Stimulated activated naive CD8-positive, alpha-beta T cell treated with anti-CD3 and anti-CD28 coated beads, Interleukin-15, Interleukin-2, amounts not matched to agents 100 ng/mL and 50 ng/mL, for 24 hours (primary cell): ENCODE results near the gene CFL2.
"Not testable (repeated sequence)": the region's sequence is repeated elsewhere in the genome, so short reads cannot be mapped to it uniquely, and the experiment has no call there.

Source experiments
- H3K27ac Mint-ChIP-seq: one replicate; pipeline ENCODE4 v1.8.0; 2021; ENCODE audit warnings: mild to moderate bottlenecking, mixed read lengths
- H3K27me3 Mint-ChIP-seq: one replicate; pipeline ENCODE4 v1.8.0; 2021; ENCODE audit warnings: mixed read lengths
- H3K36me3 Mint-ChIP-seq: one replicate; pipeline ENCODE4 v1.8.0; 2021; ENCODE audit warnings: low read depth, mixed read lengths
- H3K4me1 Mint-ChIP-seq: one replicate; pipeline ENCODE4 v1.8.0; 2021; ENCODE audit warnings: low read depth, mixed read lengths
- H3K4me3 Mint-ChIP-seq: one replicate; pipeline ENCODE4 v1.8.0; 2021; ENCODE audit warnings: mild to moderate bottlenecking, mixed read lengths
- H3K9me3 Mint-ChIP-seq: one replicate; pipeline ENCODE4 v1.8.0; 2021; ENCODE audit warnings: mixed read lengths

CFL2 gene

DNA sequence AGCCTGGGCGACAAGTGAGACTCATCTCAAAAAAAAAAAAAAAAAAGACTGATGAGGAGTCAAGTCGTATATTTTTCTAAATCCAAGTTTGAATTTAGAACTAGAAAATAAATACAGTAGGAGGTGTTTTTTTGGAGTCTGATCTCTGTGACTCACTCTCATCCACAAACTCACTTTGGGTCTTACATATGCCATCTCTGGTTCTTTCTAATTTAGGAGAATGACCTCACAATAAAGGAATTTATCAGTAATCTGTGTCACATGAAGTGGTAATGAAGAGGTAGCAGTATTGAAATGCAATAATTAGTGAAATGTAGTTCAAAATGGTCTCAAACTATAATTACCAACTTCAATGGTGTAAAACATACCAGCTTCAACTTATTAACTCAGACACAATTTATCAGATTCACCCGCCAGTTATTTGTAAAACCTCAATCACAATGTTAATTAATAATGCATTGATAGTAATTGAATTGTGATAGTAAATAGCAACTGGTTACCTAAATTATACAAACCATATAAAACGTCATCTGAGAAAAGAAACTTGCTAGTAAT, 4.4 kb upstream of the CFL2 start:
- H3K27ac Mint-ChIP-seq, result no peak overlapping the region
- H3K27me3 Mint-ChIP-seq, result no peaks in the 10 kb centered on the region
- no peaks in the 10 kb centered on the region for H3K36me3 Mint-ChIP-seq
- peaks cover 8% of the 10 kb centered on the region for H3K4me1 Mint-ChIP-seq
- no peaks in the 10 kb centered on the region for H3K9me3 Mint-ChIP-seq
- H3K4me3 Mint-ChIP-seq, result no peak overlapping the region

DNA sequence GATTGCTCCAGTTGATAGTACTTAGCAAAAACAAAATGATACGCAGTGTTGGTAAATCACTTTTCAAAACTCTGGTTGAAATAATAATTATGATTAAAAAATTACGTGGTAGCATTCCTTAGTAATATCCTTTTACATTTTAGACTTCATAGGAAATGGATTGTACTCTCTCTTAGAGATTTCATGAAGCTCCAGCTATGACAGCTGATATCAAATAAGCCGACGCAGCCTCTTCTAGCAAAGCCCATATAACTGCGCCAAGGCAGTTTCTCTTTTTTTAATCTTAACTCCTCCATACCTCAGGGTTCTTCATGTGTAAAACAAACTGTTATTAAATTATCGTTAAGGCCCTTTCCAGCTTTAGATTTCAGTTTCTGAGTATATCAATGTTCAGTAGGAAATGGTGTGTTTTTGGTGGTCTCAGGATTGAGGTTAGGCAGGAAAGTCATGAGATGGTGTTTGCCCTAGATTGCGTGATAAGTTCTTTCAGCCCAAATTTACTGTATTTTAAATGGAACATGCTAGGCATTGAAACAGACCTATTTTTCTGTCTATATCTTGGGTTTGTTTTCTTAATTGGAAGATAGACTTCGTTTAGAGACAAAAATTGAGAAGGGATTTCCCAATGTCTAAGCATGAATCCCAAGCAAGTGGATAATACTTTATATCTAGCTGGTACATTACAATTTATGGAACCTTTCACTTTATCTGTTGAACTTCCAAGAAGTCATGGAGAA, 902 bp upstream of the CFL2 start:
- peaks cover 6% of the 10 kb centered on the region for H3K36me3 Mint-ChIP-seq

DNA sequence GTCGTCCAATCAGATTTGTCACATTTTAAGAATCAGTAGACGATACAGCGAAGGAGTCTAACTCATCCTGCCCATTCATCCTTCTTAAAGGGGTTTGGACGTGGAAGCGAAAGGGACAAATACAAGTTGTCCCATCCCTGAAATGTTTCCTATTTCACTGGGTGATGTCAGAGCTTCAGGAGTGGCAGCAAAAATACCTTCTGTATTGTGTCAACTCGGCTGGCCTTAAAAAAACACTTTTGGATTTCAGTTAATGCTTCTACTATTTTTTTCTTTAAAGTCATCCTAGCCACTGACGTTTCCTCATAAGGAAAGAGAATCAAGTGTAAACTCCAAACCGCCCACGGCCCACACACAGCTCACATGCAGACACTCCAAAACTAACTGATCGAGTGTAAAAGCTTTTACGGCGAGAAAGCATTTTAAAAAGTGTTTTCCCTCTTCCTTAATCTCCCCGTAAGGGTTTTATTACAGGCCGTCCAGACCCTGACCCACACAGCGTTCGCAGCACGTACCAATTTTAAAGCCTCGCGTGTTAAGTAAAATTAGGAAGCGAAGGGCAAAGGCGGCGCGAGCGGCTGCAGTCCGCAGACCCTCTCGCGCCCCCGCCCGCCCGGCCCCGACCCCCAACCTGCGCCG, 593 bp downstream of the CFL2 start:
- H3K4me1 Mint-ChIP-seq, result peaks cover 24% of the 10 kb centered on the region
- H3K27me3 Mint-ChIP-seq, result no peaks in the 10 kb centered on the region
- peaks cover 6% of the 10 kb centered on the region for H3K36me3 Mint-ChIP-seq
- H3K27ac Mint-ChIP-seq, result peak overlapping the region; percentile 94
- no peaks in the 10 kb centered on the region for H3K9me3 Mint-ChIP-seq
- H3K4me3 Mint-ChIP-seq, result peak overlapping the region; percentile 94

More for the DNA sequence above, 902 bp upstream of the CFL2 start:
- H3K27me3 Mint-ChIP-seq, result no peaks in the 10 kb centered on the region
- H3K27ac Mint-ChIP-seq, result peak overlapping the region; percentile 45
- H3K4me1 Mint-ChIP-seq, result peaks cover 24% of the 10 kb centered on the region
- no peaks in the 10 kb centered on the region for H3K9me3 Mint-ChIP-seq
- H3K4me3 Mint-ChIP-seq, result peak overlapping the region; percentile 72

DNA sequence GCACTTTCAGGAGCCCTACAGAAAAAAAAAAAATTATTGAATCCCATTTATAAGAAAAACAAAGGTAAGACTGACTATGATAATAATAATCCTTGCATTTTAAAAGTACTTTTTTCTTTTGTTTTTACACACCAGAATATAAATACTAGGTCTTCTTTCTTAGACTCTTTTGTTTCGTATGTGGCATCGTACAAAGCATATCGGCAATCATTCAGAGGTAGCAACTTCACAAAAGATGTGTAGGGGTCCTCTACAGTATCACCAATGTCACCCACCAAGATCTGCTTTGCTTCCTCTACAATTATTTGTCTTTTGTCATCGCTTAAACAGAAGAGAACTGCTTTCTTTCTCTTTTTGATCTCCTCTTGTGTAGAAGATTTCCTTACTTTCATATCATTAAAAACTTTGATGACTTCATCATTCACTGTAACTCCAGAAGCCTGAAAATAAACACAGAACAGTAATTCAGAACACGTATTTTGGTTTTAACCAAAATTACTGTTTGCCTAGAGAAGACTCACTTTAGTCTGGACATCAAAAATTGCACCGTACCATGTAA, 1.2 kb downstream of the CFL2 start:
- peaks cover 6% of the 10 kb centered on the region for H3K36me3 Mint-ChIP-seq
- peaks cover 24% of the 10 kb centered on the region for H3K4me1 Mint-ChIP-seq
- peak overlapping the region; percentile 94 for H3K4me3 Mint-ChIP-seq
- peak overlapping the region; percentile 94 for H3K27ac Mint-ChIP-seq
- H3K9me3 Mint-ChIP-seq, result no peaks in the 10 kb centered on the region
- no peaks in the 10 kb centered on the region for H3K27me3 Mint-ChIP-seq

DNA sequence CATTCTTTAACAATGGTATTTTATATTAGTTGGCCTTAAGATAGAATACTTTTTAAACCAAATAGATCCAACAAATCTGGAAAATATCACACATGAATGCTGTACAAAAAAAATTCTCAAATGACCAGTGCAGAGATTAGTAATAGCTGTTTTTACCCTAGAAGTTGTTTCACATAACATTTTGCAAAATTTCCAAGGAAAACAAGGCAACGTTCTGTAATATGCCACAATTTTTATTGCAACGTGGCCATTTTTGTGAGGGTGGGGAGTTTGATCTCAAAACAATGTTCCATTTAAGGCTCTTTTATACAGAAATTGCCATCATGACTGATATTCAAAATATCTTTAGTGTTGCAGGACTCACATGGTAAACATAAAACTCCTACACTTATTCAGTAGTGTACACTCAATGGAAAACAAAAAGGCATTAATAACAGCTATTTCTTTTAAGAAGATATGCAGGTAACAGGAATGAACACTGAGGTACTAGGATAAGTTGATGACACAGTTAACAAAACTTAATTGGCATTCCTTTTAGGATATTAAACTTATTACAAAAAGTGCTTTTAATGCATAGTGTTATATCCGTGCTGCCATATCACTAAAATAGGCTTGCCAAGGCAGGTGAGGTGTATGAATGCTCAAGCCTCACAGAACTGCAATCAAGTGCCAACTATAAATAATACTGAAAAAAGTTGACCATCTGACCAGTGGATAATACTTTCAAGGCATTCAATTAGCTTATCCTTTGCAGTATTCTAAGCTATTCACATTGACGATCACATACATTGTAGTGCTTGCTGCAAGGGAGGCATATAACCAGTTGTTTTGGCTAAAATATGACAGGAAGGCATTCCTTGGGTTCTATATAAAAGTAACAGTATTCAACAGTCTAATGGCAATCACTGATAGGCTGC, 2.3 kb downstream of the CFL2 start:
- Mint-ChIP-seq H3K4me1 (peaks cover 24% of the 10 kb centered on the region), H3K27ac (no peak overlapping the region), H3K4me3 (peak overlapping the region; percentile 7), H3K9me3 (no peaks in the 10 kb centered on the region), H3K27me3 (no peaks in the 10 kb centered on the region), H3K36me3 (peaks cover 6% of the 10 kb centered on the region)

DNA sequence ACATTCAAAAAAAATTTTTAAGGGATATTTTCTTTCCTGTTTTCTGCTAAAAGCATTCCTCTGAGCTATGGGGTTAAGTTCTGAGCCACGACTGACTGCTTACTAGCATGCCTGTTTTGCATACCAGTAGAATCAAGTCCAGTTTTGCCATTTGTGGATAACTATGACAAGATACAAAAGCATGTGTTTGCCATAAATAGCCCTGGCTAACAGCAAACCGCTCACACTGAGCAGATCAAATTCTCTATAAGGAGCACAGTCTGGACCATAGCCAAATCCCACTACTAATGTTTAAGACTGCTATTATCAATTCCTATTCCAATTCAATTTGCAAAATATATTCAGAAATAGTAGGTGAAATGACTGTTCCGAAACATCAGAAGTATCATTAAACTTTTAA, 3.2 kb downstream of the CFL2 start:
- Mint-ChIP-seq H3K4me3 (no peak overlapping the region), H3K4me1 (peaks cover 24% of the 10 kb centered on the region), H3K36me3 (peaks cover 6% of the 10 kb centered on the region), H3K27me3 (no peaks in the 10 kb centered on the region), H3K27ac (no peak overlapping the region), H3K9me3 (no peaks in the 10 kb centered on the region)

DNA sequence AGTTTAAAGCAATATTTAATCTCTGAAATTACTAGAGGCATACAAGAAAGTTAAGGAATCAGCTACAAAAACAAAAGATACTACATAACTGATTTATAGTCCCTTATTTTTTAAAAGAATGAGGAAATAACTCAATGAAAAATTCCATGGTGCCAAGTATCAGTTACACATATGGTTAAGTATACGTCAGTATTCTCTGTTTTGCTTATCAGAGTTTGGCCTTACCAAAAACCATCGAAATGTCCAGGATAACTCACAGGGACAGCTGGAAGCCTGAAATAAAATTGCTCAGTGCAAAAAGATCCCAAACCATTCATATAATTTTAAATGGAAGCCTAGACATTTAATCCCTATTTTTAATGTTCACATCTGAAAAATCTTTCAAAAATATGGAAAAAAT, 3.6 kb downstream of the CFL2 start:
- no peak overlapping the region for H3K4me3 Mint-ChIP-seq
- no peaks in the 10 kb centered on the region for H3K9me3 Mint-ChIP-seq
- H3K4me1 Mint-ChIP-seq, result peaks cover 24% of the 10 kb centered on the region
- H3K27ac Mint-ChIP-seq, result no peak overlapping the region
- H3K27me3 Mint-ChIP-seq, result no peaks in the 10 kb centered on the region
- peaks cover 6% of the 10 kb centered on the region for H3K36me3 Mint-ChIP-seq

DNA sequence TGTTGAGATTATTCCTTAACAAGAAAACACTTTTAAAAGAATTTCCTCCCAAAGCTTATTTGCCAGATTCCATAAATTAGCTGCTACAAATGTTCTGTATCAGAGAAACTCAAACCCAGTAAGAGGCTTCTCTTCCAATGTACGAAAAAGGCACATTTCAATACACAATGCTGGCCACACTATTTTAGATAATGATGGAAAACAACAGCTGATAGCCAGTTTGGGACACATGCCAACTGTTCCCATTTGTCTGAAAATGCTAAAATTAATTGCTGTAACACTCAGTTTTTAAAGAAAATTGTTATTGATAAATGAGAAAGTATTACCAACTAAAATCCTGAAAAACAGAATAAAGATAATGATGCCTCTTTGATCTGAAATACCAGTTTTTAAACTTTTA, 4.4 kb downstream of the CFL2 start:
- Mint-ChIP-seq H3K36me3 (peaks cover 6% of the 10 kb centered on the region), H3K4me1 (peaks cover 19% of the 10 kb centered on the region), H3K27me3 (no peaks in the 10 kb centered on the region), H3K9me3 (no peaks in the 10 kb centered on the region), H3K27ac (no peak overlapping the region), H3K4me3 (no peak overlapping the region)

DNA sequence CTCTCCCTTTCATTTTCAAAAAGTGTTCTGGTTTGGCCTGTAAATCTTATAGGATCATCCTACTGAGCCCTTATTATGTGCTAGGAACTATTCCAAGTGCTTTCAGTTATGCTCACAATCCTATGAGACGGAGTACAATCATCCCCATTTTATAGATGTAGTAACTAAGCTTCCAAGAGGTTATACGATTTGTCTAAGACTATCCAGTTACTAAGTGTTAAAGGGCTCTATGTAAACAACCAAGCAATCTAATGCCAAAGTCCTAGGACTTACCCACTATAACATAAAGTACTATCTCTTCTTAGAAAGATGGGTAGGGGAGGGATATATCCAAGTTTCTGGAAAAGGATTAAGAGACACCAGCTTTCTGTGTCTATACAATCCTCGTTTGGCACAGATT, 6.7 kb downstream of the CFL2 start:
- peaks cover 7% of the 10 kb centered on the region for H3K4me1 Mint-ChIP-seq
- H3K27me3 Mint-ChIP-seq, result no peaks in the 10 kb centered on the region
- no peaks in the 10 kb centered on the region for H3K36me3 Mint-ChIP-seq
- H3K9me3 Mint-ChIP-seq, result no peaks in the 10 kb centered on the region
- no peak overlapping the region for H3K4me3 Mint-ChIP-seq
- H3K27ac Mint-ChIP-seq, result no peak overlapping the region

DNA sequence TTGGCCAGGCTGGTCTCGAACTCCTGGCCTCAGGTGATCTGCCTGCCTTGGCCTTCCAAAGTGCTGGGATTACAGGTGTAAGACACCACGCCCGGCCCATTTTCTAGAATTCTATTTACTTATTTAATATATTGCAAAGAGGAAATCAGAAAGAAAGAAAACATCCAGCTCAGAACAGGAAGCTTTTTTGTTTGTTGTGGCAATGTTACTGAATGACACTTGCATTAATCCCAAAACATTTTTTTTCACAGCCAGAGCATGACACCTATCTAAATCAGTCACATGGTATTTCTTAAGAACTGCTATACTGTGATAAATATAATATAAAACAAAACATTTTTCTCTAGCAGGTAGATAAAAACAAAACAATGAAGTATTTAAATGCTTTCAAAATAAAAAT, 12.6 kb downstream of the CFL2 start:
- Mint-ChIP-seq H3K4me3 (no peak overlapping the region), H3K9me3 (no peaks in the 10 kb centered on the region), H3K36me3 (no peaks in the 10 kb centered on the region), H3K27me3 (no peaks in the 10 kb centered on the region), H3K27ac (no peak overlapping the region), H3K4me1 (no peaks in the 10 kb centered on the region)

DNA sequence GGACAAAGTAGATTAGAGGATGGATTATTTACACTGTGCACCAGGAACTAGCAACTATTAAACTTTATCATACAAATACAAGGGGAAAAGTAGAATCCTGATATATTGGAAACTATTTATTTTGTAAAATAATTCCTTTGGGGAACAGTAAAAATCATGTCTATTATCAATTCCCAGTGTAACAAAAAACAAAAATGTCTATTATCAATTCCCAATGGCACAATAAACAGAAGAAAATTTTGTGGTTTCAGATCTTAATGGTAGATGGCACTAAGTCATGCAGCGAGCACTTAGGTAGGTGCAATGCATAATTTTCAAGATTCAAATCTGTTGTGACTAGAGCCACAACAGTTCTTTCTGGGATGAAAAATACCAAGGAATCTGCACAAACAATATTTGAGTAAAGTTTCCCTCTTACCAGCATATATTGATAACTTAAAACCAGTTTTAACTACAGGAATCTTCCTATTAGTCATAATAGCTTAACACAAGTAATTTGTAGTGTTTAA, 13.7 kb downstream of the CFL2 start:
- Mint-ChIP-seq H3K4me1 (no peaks in the 10 kb centered on the region), H3K27me3 (no peaks in the 10 kb centered on the region), H3K9me3 (no peaks in the 10 kb centered on the region), H3K4me3 (no peak overlapping the region), H3K27ac (no peak overlapping the region), H3K36me3 (no peaks in the 10 kb centered on the region)

DNA sequence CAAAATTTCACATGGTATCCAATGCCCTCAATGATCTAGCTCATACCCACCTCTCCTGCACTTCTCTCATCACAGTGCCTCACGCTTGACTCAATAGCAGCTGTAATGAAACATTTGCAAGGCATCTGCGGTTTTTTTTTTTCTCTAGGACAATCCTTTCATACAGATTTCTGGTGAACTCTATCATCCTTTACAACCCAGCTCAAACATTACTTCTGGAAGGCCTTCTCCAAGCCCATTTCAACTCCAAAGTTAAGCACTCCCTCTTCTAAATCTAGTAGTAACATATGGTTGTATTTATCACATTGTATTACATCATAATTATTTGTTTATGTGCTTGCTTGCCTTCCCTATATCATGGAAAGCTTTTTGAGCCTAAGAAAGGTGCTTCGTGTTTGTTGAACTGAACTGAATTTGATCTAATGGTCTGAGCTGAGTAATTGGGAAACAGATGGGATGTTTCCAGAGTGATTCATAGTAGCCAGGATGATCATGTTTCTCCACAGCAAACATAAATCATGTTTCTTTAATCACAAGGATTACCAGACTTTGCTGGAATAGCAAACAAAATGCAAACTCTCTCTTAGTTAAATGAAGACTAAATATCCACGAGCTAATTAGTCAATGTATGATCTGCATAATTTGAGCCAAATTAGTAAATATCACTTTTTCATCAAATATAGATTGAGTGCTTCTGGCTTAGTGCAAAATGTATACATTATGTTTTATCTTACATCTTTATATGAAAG, 14.3 kb downstream of the CFL2 start:
- H3K4me3 Mint-ChIP-seq, result no peak overlapping the region
- no peaks in the 10 kb centered on the region for H3K27me3 Mint-ChIP-seq
- H3K9me3 Mint-ChIP-seq, result no peaks in the 10 kb centered on the region

DNA sequence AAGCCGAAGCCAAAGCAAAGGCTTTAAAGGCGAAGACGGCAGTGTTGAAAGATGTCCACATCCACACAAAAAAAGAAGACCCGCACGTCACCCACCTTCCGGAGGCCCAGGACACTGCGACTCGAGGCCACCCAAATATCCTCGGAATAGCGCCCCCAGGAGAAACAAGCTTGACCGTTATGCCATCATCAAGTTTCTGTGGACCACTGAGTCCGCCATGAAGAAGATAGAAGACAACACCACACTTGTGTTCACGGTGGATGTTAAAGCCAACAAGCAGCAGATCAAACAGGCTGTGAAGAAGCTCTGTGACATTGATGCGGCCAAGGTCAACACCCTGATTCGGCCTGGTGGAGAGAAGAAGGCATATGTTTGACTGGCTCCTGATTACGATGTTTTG, 20.2 kb downstream of the CFL2 start:
- H3K27ac Mint-ChIP-seq, H3K36me3 Mint-ChIP-seq, H3K9me3 Mint-ChIP-seq, H3K27me3 Mint-ChIP-seq, H3K4me1 Mint-ChIP-seq, H3K4me3 Mint-ChIP-seq: not testable (repeated sequence)

More for the DNA sequence above, 14.3 kb downstream of the CFL2 start:
- Mint-ChIP-seq H3K36me3 (no peaks in the 10 kb centered on the region), H3K4me1 (no peaks in the 10 kb centered on the region), H3K27ac (no peak overlapping the region)
